Upper lobe of right lung (tissue), 1 donor: ENCODE results near the gene PTPRU. TPM values are rescaled to one million over a fixed set of nuclear protein-coding genes. Genes with fewer than 3 reads are reported as not detected.

ENCODE experiments used
- ATAC-seq: fragments of 200-7000 bp; cut with Tn5 transposase; one replicate; pipeline ENCODE4 v1.9.1; 2020; ENCODE audit warnings: mild to moderate bottlenecking, moderate library complexity
- DNase-seq: peaks from one replicate; pipeline ENCODE4 v3.0.0-alpha.2; 2020
- H3K27ac ChIP-seq: fragments of 200-600 bp; one replicate; pipeline ENCODE4 v1.8.0; 2022
- H3K27me3 ChIP-seq: fragments of 200-600 bp; one replicate; pipeline ENCODE4 v1.8.0; 2022; ENCODE audit warnings: mild to moderate bottlenecking
- H3K36me3 ChIP-seq: fragments of 200-600 bp; one replicate; pipeline ENCODE4 v1.8.0; 2022
- H3K4me1 ChIP-seq: fragments of 200-600 bp; one replicate; pipeline ENCODE4 v1.8.0; 2022
- H3K4me3 ChIP-seq: fragments of 200-600 bp; one replicate; pipeline ENCODE4 v1.8.0; 2022; ENCODE audit warnings: mild to moderate bottlenecking
- H3K9me3 ChIP-seq: fragments of 200-600 bp; one replicate; pipeline ENCODE4 v1.8.0; 2022
- CTCF ChIP-seq: fragments of 200-600 bp; IDR thresholded peaks from one replicate; pipeline ENCODE4 v1.8.0; 2022; ENCODE audit warnings: antibody characterized with exemption
- intact Hi-C: fragments of 100-400 bp; cut with DNase I; formaldehyde crosslinking; loops from one replicate; pipeline ENCODE4 v1.11.0; 2022
- total RNA-seq: library from RNA; stranded (reverse); fragmentation: NEBNext Ultra II Directional; extraction: Animal tissue kit (Norgen Biotek cat#: 25700); gene quantifications from one replicate; pipeline ENCODE4 v1.2.1, GENCODE V29; 2021
- donor health status: DM: no; HTN: yes; CAD: no; lungs with severe emphysema.

PTPRU gene
- total RNA-seq, 1 donor from 2014 or later: 45.5 TPM

GRCh38 chr1:29256979-29257804, 20.9 kb downstream of the PTPRU start:
- intact Hi-C loops: no loop called here
- peak; percentile 64 for DNase-seq
- peaks cover 8% of the 10 kb centered on the region for H3K4me1 ChIP-seq
- no peak for TF ChIP-seq CTCF
- H3K9me3 ChIP-seq: no peaks in the 10 kb centered on the region
- H3K27me3 ChIP-seq: peaks cover 9% of the 10 kb centered on the region
- H3K27ac ChIP-seq: no peak overlapping the region
- no peak for ATAC-seq
- H3K36me3 ChIP-seq: peaks cover 9% of the 10 kb centered on the region
- no peak overlapping the region for H3K4me3 ChIP-seq

- intact Hi-C loops: no loop called here
- DNase-seq: no peak
- H3K27ac ChIP-seq: no peak overlapping the region
- peaks cover 8% of the 10 kb centered on the region for H3K4me1 ChIP-seq
- H3K4me3 ChIP-seq: no peak overlapping the region
- H3K27me3 ChIP-seq: peaks cover 16% of the 10 kb centered on the region
- TF ChIP-seq CTCF: no peak
- ATAC-seq: no peak
- H3K9me3 ChIP-seq: no peaks in the 10 kb centered on the region
- peaks cover 9% of the 10 kb centered on the region for H3K36me3 ChIP-seq
Observed at GRCh38 chr1:29258189-29258975, 22.1 kb downstream of the PTPRU start.

GRCh38 chr1:29258976-29259801, 22.9 kb downstream of the PTPRU start:
- peaks cover 8% of the 10 kb centered on the region for H3K4me1 ChIP-seq
- peaks cover 16% of the 10 kb centered on the region for H3K27me3 ChIP-seq
- ATAC-seq (peak; percentile 35), DNase-seq (peak; percentile 64)
- no peaks in the 10 kb centered on the region for H3K9me3 ChIP-seq
- no peak overlapping the region for H3K27ac ChIP-seq
- intact Hi-C loops: no loop called here
- H3K4me3 ChIP-seq: peak overlapping the region; percentile 48
- TF ChIP-seq CTCF: no peak
- peaks cover 9% of the 10 kb centered on the region for H3K36me3 ChIP-seq

- H3K9me3 ChIP-seq: no peaks in the 10 kb centered on the region
- DNase-seq: peak; percentile 76
- TF ChIP-seq CTCF: no peak
- intact Hi-C loops: no loop called here
- H3K4me3 ChIP-seq: peak overlapping the region; percentile 48
- H3K27me3 ChIP-seq: peaks cover 16% of the 10 kb centered on the region
- no peak overlapping the region for H3K27ac ChIP-seq
- H3K36me3 ChIP-seq: peaks cover 9% of the 10 kb centered on the region
- ATAC-seq: peak; percentile 85
- H3K4me1 ChIP-seq: peaks cover 8% of the 10 kb centered on the region
Observed at GRCh38 chr1:29259802-29260441, 23.6 kb downstream of the PTPRU start.

GRCh38 chr1:29260531-29260930, 24.2 kb downstream of the PTPRU start:
- Histone ChIP-seq H3K36me3 (peaks cover 9% of the 10 kb centered on the region), H3K4me1 (peaks cover 8% of the 10 kb centered on the region), H3K27ac (no peak overlapping the region), H3K27me3 (peaks cover 16% of the 10 kb centered on the region), H3K4me3 (no peak overlapping the region), H3K9me3 (no peaks in the 10 kb centered on the region)
- DNase-seq: peak; percentile 43
- TF ChIP-seq CTCF: no peak
- intact Hi-C loops: no loop called here
- no peak for ATAC-seq
